Smooth muscle cell (in vitro differentiated cells): ENCODE measurements around the gene UBR3. TPM values are rescaled to one million over a fixed set of nuclear protein-coding genes. Genes with fewer than 3 reads are reported as not detected.

ENCODE experiments used
- DNase-seq: peaks from one replicate; lab custom pipeline; 2025; ENCODE audit not compliant: unreplicated experiment; lab: John Stamatoyannopoulos, UW
- H2AFZ ChIP-seq: fragments of 200-600 bp; sonication (generic); 2 replicates; pipeline ENCODE4 v1.6.0; 2016; ENCODE audit warnings: antibody characterized with exemption, low read depth, mild to moderate bottlenecking
- H3F3A ChIP-seq: fragments of 200-600 bp; sonication (generic); 2 replicates; pipeline ENCODE4 v1.6.0; 2017; ENCODE audit warnings: antibody characterized with exemption, low read depth
- H3K27ac ChIP-seq: fragments of 200-600 bp; sonication (generic); 2 replicates; pipeline ENCODE4 v1.5.1; 2016; ENCODE audit warnings: low read depth, mild to moderate bottlenecking
- H3K27me3 ChIP-seq: fragments of 200-600 bp; sonication (generic); 2 replicates; pipeline ENCODE4 v1.6.1; 2016; ENCODE audit warnings: low read depth, mild to moderate bottlenecking
- H3K36me3 ChIP-seq: fragments of 200-600 bp; sonication (generic); 2 replicates; pipeline ENCODE4 v1.5.1; 2016; ENCODE audit warnings: low read depth
- H3K4me1 ChIP-seq: fragments of 200-600 bp; sonication (generic); 2 replicates; pipeline ENCODE4 v1.5.1; 2016; ENCODE audit warnings: low read depth
- H3K4me2 ChIP-seq: fragments of 200-600 bp; sonication (generic); 2 replicates; pipeline ENCODE4 v1.6.0; 2016; ENCODE audit warnings: mild to moderate bottlenecking
- H3K4me3 ChIP-seq: fragments of 200-600 bp; sonication (generic); 2 replicates; pipeline ENCODE4 v1.5.1; 2016; ENCODE audit warnings: mild to moderate bottlenecking
- H3K79me2 ChIP-seq: fragments of 200-600 bp; sonication (generic); 2 replicates; pipeline ENCODE4 v1.6.0; 2016; ENCODE audit warnings: low read depth, mild to moderate bottlenecking
- H3K9ac ChIP-seq: fragments of 200-600 bp; sonication (generic); 2 replicates; pipeline ENCODE4 v1.6.0; 2016; ENCODE audit warnings: low read depth
- H3K9me3 ChIP-seq: fragments of 200-600 bp; sonication (generic); replicated peaks from 2 replicates; pipeline ENCODE4 v1.5.1; 2016; ENCODE audit warnings: low read depth
- H4K20me1 ChIP-seq: fragments of 200-600 bp; sonication (generic); 2 replicates; pipeline ENCODE4 v1.6.0; 2016; ENCODE audit warnings: low read depth
- WGBS: methylation state at CpG from one replicate; pipeline ENCODE4 v1.1.7; 2016; ENCODE audit warnings: low lambda C conversion rate; 5-methylcytosine and 5-hydroxymethylcytosine counted together
- polyA plus RNA-seq: library from polyadenylated mRNA; unstranded; fragments of >200 nt; fragmentation: Nextera tagmentation; extraction: Ambion mirVana; gene quantifications from 2 replicates; pipeline ENCODE4 v1.2.1, GENCODE V29; 2016
- total RNA-seq: library from RNA; depleted of rRNA; stranded (reverse); fragments of >200 nt; gene quantifications from 2 replicates; pipeline ENCODE4 v1.2.3, GENCODE V29; 2014
- TF ChIP-seq, protein P1 (sequence below): fragments of 200-600 bp; sonication (generic); IDR thresholded peaks from 2 replicates; pipeline ENCODE4 v1.5.1; 2017; ENCODE audit warnings: borderline replicate concordance, mild to moderate bottlenecking, antibody characterized with exemption; ENCODE audit not compliant: insufficient read depth, poor library complexity, severe bottlenecking

The UBR3 gene
- total and polyA plus RNA-seq, 2 experiments from 2014 or later: 7.0 to 35.1 TPM

DNA sequence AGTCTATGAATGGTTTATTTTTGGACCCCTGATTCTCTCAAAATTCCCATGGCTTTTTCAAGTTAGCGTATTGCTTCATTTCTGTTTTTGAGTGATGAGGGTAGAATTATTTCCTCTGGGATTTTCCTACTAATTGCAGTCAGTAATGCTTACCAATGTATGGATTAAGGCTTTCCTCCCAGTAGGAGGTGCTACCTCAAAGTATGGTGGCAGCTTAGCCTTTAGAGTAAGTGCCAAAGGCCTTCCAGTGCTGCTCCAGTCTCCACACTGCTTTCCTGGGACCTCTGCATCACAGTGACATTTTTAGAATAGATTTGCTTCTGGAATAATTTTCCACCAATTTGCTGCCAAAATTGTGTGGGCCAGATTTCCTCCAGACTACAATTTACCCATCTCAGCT lies 44.7 kb upstream of the UBR3 start:
- WGBS: 100% methylated on average over 1 of the region's 1 CpG
- Histone ChIP-seq H3K9me3 (no peaks in the 10 kb centered on the region), H3K79me2 (no peaks in the 10 kb centered on the region), H3K9ac (no peak overlapping the region), H4K20me1 (no peaks in the 10 kb centered on the region), H3K4me3 (no peak overlapping the region), H3K27me3 (no peaks in the 10 kb centered on the region), H3F3A (no peaks in the 10 kb centered on the region), H3K36me3 (no peaks in the 10 kb centered on the region), H3K27ac (no peak overlapping the region), H3K4me2 (no peak overlapping the region), H2AFZ (no peak overlapping the region), H3K4me1 (no peaks in the 10 kb centered on the region)
- DNase-seq: no peak
- TF ChIP-seq, protein P1, sequence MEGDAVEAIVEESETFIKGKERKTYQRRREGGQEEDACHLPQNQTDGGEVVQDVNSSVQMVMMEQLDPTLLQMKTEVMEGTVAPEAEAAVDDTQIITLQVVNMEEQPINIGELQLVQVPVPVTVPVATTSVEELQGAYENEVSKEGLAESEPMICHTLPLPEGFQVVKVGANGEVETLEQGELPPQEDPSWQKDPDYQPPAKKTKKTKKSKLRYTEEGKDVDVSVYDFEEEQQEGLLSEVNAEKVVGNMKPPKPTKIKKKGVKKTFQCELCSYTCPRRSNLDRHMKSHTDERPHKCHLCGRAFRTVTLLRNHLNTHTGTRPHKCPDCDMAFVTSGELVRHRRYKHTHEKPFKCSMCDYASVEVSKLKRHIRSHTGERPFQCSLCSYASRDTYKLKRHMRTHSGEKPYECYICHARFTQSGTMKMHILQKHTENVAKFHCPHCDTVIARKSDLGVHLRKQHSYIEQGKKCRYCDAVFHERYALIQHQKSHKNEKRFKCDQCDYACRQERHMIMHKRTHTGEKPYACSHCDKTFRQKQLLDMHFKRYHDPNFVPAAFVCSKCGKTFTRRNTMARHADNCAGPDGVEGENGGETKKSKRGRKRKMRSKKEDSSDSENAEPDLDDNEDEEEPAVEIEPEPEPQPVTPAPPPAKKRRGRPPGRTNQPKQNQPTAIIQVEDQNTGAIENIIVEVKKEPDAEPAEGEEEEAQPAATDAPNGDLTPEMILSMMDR: no peak

- H3K9me3 ChIP-seq: no peaks in the 10 kb centered on the region
- DNase-seq: no peak
- H3K27me3 ChIP-seq: no peaks in the 10 kb centered on the region
- no peaks in the 10 kb centered on the region for H3K4me1 ChIP-seq
- no peak overlapping the region for H3K27ac ChIP-seq
- WGBS: 92% methylated on average over 5 of the region's 5 CpGs
- TF ChIP-seq, protein P1: no peak
- H4K20me1 ChIP-seq: no peaks in the 10 kb centered on the region
- H3K9ac ChIP-seq: no peak overlapping the region
- no peaks in the 10 kb centered on the region for H3K79me2 ChIP-seq
- no peaks in the 10 kb centered on the region for H3K36me3 ChIP-seq
- no peaks in the 10 kb centered on the region for H3F3A ChIP-seq
- no peak overlapping the region for H3K4me2 ChIP-seq
- no peak overlapping the region for H2AFZ ChIP-seq
- no peak overlapping the region for H3K4me3 ChIP-seq
Measured at GRCh38 chr2:169790581-169790980, 36.7 kb upstream of the UBR3 start.

DNA sequence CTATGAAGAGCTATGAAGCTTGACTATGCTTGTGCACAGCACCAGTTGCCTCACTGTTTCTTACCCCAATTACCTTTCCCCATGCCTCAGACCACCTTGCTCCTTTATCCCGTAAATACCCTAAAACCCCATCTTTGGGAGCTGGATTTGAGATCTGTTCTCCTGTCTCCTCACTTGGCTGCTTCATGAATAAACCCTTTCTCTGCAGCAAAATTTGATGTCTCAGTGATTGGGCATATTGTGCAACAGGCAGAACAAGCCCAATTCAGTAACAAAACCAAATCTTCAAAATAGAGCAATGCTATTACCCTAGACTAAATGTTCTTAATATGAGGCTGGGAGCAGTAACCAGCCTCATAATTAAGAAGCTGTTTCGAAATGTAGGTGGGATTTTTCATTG lies 32.1 kb upstream of the UBR3 start:
- H3F3A ChIP-seq: no peaks in the 10 kb centered on the region
- no peaks in the 10 kb centered on the region for H3K27me3 ChIP-seq
- no peak overlapping the region for H3K4me2 ChIP-seq
- no peaks in the 10 kb centered on the region for H3K9me3 ChIP-seq
- WGBS: 65% methylated on average over 2 of the region's 2 CpGs
- TF ChIP-seq, protein P1: no peak
- H3K4me3 ChIP-seq: no peak overlapping the region
- H4K20me1 ChIP-seq: peaks cover 9% of the 10 kb centered on the region
- H3K36me3 ChIP-seq: no peaks in the 10 kb centered on the region
- H3K4me1 ChIP-seq: peaks cover 5% of the 10 kb centered on the region
- DNase-seq: no peak
- H3K9ac ChIP-seq: no peak overlapping the region
- H2AFZ ChIP-seq: no peak overlapping the region
- H3K27ac ChIP-seq: no peak overlapping the region
- H3K79me2 ChIP-seq: peaks cover 15% of the 10 kb centered on the region

DNA sequence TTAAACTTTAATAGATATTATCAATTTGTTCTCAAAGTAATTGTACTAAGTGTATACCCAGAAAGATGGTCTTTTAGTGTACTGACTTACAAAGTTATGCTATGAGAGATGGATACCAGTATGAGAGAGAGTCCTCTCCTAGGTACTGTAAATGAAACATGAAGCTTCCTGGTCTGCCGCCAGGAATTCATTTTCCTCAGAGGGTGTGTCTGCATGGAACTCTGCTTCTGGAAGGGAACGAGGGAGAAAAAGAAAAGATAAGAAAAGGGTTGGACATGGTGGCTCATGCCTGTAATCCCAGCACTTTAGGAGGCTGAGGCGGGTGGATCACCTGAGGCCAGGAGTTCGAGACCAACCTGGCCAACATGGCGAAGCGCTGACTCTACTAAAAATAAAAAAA lies 30.8 kb upstream of the UBR3 start:
- peaks cover 12% of the 10 kb centered on the region for H3K4me1 ChIP-seq
- TF ChIP-seq, protein P1: no peak
- no peak overlapping the region for H3K4me3 ChIP-seq
- no peak overlapping the region for H3K4me2 ChIP-seq
- peaks cover 27% of the 10 kb centered on the region for H3K79me2 ChIP-seq
- DNase-seq: no peak
- H4K20me1 ChIP-seq: peaks cover 10% of the 10 kb centered on the region
- no peak overlapping the region for H3K27ac ChIP-seq
- peaks cover 7% of the 10 kb centered on the region for H3K36me3 ChIP-seq
- H2AFZ ChIP-seq: no peak overlapping the region
- H3K9ac ChIP-seq: no peak overlapping the region
- no peaks in the 10 kb centered on the region for H3K9me3 ChIP-seq
- H3F3A ChIP-seq: no peaks in the 10 kb centered on the region
- H3K27me3 ChIP-seq: no peaks in the 10 kb centered on the region
- WGBS: 92% methylated on average over 6 of the region's 6 CpGs
